NCI-H1105 (cell line): ENCODE data around the gene TMEM108.

Source experiments
- DNase-seq: peaks from one replicate; lab custom pipeline; 2025; lab: John Stamatoyannopoulos, UW

TMEM108 gene

DNA sequence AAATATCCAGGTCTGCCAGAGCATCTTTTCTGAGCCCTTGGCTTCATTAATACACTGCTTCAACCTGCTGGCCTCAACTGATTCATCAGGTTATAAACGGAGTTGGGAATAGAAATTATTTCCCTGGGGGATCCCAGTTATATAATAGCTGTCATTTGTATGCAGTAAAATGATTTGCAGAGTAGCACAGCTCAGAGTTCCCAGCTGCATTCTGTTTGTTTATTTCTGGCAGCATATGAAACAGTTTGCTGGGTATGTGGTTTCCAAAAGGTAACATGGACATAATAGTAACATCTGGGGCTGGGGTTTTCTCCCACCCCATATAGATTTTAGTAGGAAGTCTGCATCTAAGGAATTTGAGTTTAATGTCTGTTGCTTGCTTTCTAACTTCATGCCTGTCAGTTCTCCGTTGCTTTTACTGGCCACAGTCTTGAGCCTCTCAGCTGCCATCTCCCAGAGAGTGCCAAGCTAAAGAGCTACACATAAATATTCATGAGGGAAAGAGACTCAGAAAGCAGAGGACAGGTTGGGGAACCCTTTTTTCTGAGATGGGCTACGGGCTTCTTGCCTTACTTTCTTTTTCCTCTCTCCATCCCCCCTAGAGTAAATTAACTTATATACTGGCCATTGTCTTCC is 124.6 kb downstream of the TMEM108 start:
- no peak for DNase-seq

GRCh38 chr3:133167340-133168024 is 129.3 kb downstream of the TMEM108 start:
- no peak for DNase-seq

DNA sequence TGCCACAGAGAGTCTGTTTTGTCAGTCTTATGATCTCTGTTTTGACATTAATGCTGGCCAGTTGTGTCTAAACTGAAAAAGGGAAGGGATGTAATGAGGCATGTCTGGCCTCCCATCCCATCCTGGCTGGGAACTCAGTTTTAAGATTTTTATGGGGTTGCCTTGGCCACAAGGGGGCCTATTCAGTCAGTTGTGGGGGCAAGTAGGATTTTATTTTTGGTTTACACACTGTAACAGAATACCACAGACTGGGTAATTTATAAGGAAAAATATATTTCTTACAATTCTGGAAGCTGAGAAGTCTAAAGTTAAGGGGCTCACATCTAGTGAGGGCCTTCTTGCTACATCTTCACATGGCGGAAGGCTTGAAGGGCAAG is 129.8 kb downstream of the TMEM108 start:
- DNase-seq: no peak

DNA sequence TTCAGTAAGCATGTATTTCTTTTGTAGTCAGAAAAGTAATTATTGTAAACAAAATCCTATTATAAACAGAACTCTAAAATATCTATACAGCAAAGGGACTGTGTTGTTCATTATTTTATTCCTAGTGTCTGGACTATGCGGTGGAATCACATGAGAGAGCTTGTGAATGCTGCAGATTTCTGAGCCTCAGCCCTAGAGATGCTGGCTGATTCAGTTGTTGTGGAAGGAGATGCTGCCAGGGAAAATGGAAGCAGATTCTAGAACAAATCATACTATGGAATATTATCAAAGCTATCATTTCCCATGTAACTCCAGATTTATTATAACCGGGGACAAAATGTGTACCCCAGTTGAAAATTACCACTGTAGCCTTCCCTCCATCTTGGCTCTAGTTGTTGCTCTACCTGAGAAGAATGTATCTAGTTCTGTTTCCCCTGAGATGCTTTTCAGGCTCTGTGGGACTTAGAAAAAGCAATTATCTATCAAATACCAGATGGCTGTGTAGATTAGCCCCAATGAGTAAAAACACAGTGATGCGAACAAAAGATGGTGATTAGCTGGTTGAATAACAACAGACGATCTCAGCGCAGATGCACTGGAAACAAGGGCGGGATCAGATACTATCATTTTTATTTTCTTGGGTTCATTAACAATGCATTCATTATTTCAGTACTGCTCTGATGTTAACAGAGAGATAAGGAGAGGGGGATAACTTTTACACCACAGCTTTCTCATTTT is 131.3 kb downstream of the TMEM108 start:
- DNase-seq: no peak

DNA sequence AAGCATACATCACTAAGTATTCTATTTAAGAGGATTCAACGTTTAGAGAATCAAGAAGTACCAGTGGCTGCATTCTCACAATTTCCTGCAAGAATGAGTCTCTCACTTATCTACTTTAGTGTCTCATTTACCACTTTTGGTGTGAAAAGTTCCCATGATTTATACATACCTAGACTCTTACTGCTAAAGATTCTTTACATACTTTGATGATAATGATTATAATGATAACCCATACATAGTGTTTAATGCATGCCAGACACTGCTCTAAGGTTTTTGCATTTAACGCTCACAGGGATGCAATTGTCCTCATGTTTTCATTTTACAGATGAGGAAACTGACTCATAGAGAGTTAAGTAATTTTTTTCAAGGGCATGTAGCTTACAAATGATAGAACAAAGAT is 133.6 kb downstream of the TMEM108 start:
- DNase-seq: no peak

DNA sequence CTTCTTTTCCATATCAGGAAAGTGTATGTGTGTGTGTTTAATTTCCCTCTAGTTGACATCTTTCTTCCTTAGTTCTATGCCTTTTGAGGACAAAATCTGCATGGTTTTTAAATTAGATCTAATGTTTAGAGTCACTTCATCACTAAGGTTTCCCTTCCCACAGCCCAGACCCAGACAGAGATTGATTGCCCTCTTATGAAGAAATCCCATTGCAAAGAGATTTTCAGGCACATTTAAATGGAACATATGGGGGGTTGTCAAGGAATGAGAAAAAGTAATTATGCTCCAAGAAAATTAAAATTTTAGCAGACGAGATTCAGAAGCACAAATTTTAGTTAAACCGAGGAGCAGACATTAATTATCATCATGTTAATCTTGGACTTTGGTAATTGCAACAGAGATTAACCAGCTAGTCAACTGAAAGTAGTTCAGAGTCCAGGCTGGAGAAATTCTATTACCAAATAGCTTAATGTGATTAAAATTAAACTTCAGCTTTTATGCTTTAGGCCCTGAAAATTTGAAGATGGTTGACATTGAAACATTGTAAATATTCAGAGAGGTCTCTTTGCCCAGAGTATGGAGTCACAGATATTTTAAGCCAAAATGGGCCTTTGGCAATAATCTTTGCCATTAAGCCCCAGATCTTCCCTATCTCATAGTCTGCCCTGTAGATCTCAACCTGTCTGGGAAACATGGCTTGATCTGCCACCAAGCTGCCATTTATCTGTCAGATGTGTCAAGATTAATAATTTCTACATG is 143.4 kb downstream of the TMEM108 start:
- DNase-seq: no peak

DNA sequence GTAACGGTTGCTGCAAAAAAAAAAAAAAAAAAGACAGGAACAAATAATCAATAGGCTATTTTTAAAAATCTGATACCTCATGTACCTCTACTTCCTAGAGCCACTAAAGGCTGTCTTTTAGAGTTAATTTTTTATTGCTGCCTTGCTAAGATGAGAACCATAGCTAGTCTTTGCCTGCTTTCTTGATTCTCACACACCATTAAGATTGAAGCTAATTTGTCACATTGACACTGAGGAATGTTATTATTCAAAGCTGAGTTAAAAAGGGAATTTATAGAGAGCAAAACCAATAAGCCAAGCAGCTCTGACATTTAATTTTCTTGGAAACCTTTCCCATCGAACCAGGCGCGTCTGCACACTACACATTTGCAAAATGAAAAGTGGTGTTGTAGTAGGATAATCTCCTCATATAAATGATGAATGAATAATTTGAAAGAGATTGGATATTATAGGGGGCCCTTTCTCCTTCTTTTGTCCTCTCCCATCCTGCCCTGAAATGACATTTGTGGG is 149.7 kb downstream of the TMEM108 start:
- no peak for DNase-seq

- DNase-seq: no peak
These were observed 150.8 kb downstream of the TMEM108 start for GRCh38 chr3:133188996-133189395.

- DNase-seq: no peak
These were observed 151.7 kb downstream of the TMEM108 start for GRCh38 chr3:133189893-133190292.

DNA sequence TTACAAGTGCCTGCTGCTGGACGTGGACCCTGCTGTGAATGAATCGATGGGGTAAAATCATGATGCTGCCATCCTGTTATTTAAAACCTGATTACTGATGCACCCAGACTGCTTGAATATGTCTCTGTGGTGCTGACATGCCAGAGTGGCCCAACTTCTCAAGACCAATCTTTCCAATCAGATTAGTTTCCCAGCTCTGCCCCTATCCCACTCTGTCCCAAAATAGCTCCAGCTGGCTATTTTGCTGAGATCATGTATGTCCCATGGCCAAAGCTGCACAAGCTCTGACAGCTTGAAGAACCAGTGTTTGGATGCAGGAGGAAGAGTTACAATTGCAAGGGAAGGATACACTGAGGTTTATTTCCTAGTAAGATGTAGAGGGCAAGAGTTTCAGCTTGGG is 153.6 kb downstream of the TMEM108 start:
- no peak for DNase-seq

GRCh38 chr3:133192363-133192945 is 154.3 kb downstream of the TMEM108 start:
- DNase-seq: no peak

DNA sequence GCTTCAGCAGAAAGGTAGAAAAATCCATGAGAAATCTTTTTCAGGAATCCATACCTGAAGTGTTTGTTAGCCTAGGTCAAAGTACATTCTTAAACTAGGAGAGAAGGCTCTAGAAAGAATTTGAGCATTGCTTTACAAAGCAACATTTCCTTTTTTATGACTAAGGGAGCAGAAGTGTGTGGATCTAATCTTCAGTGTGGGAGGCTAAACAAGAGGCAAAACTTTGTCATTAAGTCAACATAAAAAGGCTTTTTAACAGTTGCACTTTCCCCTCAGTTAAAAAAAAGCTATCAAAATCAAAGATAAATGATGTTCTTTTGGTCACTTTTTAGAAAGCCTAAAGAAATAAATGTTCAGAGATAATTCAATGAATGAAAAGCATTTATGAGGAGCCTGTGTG is 154.8 kb downstream of the TMEM108 start:
- no peak for DNase-seq

DNA sequence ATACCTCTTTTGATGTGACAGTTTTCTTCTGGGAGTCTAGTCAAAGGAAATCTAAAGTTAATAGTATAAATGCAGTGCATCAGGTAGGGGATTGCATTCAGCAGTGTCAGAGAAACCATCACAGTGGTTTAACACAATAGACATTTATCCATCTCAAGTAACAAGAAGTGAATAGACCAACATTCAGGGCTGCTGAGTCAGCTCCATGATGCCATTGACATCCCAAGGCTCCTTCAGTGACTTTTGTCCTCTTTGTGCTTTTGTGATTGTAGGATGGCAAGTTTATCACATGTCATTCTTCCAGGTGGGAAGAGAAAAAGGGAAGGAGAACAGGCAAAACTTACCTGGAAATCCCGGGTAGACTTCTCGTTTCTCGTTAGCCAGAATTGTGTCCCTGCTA is 158.3 kb downstream of the TMEM108 start:
- DNase-seq: no peak

DNA sequence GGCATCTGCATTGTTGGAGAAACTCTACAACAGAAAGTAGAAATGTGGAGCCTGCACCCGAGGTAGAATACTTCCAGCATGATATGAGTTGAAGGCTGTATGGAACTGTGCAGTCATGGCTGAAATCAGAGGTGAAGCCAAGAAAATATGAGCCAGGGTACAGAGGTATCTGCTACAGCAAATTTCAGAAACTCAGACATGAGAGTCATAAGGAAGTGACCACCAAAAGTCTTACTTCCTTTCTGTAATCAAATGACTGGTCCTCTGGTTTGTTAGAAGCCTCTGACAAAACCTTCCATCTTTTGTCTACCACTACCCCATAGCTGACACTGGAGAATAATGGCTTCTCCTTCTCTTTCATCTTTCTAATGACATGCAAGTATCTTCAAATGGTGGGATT is 159.4 kb downstream of the TMEM108 start:
- no peak for DNase-seq

DNA sequence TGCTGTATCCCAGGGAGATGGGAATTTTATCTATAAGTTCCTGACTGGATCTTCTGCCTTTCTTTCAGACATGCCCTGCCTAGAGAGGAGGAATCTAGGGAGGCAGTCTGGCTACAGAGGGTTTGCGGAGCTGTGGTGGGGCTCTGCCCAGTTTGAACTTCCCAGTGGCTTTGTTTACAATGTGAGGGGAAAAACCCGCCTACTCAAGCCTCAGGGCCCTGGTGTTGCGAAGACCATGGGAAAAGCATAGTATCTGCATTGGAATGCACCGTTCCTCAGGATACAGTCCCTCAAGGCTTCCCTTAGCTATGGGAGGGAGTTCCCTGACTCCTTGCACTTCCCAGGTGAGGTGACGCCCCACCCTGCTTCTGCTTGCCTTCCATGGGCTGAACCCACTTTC is 168.7 kb downstream of the TMEM108 start:
- DNase-seq: no peak

- no peak for DNase-seq
These were observed 170.0 kb downstream of the TMEM108 start for GRCh38 chr3:133208184-133208583.

DNA sequence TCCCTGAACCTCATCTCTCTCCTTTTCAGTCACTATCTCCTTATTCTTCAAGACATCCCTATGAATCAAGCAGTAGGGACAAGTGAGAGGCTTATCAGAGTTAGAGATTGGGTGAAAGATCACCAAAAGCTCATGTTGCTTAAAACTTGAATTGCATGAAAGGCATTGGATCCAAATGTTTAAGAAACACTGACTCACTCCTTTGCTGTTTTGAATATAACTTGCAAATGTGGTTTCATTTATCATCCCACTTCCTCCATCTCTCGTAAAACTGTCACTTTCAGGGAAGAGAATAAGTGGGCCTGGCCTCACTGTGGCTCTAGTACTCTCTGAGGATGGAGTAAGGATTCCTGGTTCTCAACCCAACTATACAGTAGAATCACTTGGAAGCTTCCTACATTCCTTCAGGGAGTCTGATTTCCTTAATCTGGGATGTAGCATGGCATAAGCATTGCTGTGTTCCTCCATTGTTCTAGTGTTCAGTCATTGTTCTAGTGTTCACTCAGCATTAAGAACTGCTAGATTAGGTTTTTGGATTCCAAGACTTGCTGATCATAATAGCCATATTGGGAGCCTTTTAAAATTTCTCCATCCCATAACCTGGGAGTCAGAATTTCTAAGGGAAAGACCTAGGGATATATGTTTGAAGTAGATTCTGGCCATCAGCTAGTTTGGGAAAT is 171.8 kb downstream of the TMEM108 start:
- no peak for DNase-seq

DNA sequence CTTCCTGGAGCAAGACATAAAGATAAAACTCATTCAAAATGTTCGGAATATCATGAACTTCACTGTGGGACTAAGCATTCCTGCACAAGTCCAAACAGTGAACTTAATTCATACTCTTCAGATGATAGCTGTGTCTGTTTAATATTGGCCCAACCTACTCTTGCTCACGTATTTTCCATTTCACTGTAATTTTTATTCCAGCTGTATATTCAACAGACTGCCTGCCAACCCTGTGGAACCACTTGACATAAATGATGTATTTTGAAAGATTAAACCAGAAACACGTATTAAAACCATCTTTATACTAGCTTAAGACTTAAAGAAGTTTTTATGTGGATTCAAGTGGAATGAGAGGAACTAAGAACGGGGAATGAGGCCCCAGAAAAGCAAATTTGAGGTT is 172.5 kb downstream of the TMEM108 start:
- DNase-seq: no peak

GRCh38 chr3:133211449-133211848 is 173.3 kb downstream of the TMEM108 start:
- DNase-seq: no peak

- DNase-seq: no peak
These were observed 173.7 kb downstream of the TMEM108 start for GRCh38 chr3:133211856-133212255.

DNA sequence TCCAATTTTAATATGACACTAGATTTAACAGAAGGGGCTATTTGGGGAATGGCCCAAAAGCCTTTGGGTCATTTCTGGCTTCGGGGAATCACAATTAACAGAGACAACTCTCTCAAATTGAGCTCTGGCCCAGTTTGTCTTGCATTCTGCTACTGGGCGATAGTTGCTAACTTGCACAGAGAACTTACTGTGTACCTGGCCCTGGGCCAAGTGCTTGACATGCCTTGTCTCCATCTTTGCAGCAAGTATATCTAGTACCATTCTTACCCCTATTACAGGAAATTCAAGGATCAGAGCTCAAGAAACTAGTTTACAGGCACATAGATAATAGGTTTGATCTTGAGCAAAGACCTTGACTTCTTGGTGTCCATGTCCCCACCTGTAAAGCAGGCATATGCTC is 175.7 kb downstream of the TMEM108 start:
- no peak for DNase-seq
